Prostate gland (tissue), 2 donors: ENCODE data around the gene HBS1L.

Experiments
- POLR2A ChIP-seq: fragments of 450-650 bp; IDR thresholded peaks from one replicate; pipeline ENCODE4 v1.6.1; 2016; ENCODE audit warnings: antibody characterized with exemption, mild to moderate bottlenecking
- TF ChIP-seq, protein P1 (sequence below), 4 experiments: fragments of 200-600 bp in 2 of 4; fragments of 450-650 bp in 2 of 4; sonication (generic) in 2 of 4; IDR thresholded peaks; 1 replicate in 3 of 4; 2 replicates in 1 of 4; pipeline ENCODE4 v1.5.1; 2016 to 2019; ENCODE audit warnings: antibody characterized with exemption in 4 of 4, mild to moderate bottlenecking in 2 of 4, moderate library complexity in 2 of 4

DNA sequence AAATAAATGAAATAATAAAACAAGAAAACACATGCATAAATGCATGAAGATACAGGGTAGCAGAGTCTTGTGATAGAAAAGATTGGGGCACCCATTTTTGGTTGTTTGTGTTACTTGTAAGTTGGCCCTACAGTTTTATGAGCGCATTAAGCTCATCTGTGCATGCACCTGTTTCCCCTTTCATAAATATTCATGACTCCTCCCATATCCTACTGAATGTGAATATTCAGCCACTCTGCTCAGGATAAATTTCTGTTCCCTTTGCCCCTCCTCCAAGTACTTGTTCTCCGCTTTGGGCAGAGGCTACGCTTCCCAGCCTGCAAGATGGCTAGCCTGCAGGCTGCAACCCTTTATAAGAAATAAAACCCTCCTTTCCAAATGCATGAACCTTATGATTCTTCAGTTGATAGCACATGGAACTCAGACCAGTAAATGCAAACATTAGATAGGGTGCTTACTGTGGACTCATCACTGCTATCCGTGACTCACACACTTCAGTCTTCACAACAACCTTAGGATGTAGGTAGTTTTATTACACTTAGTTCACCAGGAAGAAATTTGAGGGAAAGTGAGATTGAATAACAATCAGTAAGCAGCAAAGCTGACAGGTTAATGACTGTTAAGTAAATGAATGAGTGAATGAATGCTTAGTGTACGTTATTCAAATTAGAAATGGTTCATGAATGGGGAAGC, 119.7 kb downstream of the HBS1L start:
- TF ChIP-seq, protein P1, sequence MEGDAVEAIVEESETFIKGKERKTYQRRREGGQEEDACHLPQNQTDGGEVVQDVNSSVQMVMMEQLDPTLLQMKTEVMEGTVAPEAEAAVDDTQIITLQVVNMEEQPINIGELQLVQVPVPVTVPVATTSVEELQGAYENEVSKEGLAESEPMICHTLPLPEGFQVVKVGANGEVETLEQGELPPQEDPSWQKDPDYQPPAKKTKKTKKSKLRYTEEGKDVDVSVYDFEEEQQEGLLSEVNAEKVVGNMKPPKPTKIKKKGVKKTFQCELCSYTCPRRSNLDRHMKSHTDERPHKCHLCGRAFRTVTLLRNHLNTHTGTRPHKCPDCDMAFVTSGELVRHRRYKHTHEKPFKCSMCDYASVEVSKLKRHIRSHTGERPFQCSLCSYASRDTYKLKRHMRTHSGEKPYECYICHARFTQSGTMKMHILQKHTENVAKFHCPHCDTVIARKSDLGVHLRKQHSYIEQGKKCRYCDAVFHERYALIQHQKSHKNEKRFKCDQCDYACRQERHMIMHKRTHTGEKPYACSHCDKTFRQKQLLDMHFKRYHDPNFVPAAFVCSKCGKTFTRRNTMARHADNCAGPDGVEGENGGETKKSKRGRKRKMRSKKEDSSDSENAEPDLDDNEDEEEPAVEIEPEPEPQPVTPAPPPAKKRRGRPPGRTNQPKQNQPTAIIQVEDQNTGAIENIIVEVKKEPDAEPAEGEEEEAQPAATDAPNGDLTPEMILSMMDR (IDR thresholded peaks at IDR 0.05): no peak
- TF ChIP-seq POLR2A: no peak
